ENCODE measurements around the gene ITPR1. TPM values are rescaled to one million over a fixed set of nuclear protein-coding genes. Genes with fewer than 3 reads are reported as not detected.

Gene ITPR1
- total and polyA plus RNA-seq, 2 experiments from 2014 or later = 6.8 to 21.0 TPM

GRCh38 chr3:4841776-4842440, 348.8 kb downstream of the ITPR1 start:
- no peak overlapping the region for H3K4me2 ChIP-seq
- no peak overlapping the region for H3K4me3 Mint-ChIP-seq
- no peak overlapping the region for H3K27ac ChIP-seq (ENCODE audit: low read depth)
- no peaks in the 10 kb centered on the region for H3K36me3 ChIP-seq (ENCODE audit: insufficient read depth)
- no peak overlapping the region for H2AFZ ChIP-seq
- H3F3A ChIP-seq (replicated peaks; ENCODE audit: low read depth) = no peaks in the 10 kb centered on the region
- no peaks in the 10 kb centered on the region for H3K36me3 Mint-ChIP-seq (ENCODE audit: low read depth)
- H3K27ac Mint-ChIP-seq = no peak overlapping the region
- no peak for DNase-seq (ENCODE audit: low spot score)
- peaks cover 15% of the 10 kb centered on the region; the same call in 1 of the 2 replicates for H3K4me1 ChIP-seq (ENCODE audit: insufficient read depth)
- H3K4me3 ChIP-seq = no peak overlapping the region
- H3K9me3 Mint-ChIP-seq = no peaks in the 10 kb centered on the region
- H4K20me1 ChIP-seq (replicated peaks; ENCODE audit: insufficient read depth) = no peaks in the 10 kb centered on the region
- no peaks in the 10 kb centered on the region for H3K27me3 ChIP-seq (ENCODE audit: insufficient read depth)
- peaks cover 10% of the 10 kb centered on the region; the same call in 2 of the 3 replicates for H3K4me1 Mint-ChIP-seq
- H3K79me2 ChIP-seq (replicated peaks; ENCODE audit: insufficient read depth) = no peaks in the 10 kb centered on the region
- no peaks in the 10 kb centered on the region for H3K9me2 ChIP-seq (ENCODE audit: insufficient read depth)
- ATAC-seq = no peak
- H3K27me3 Mint-ChIP-seq (ENCODE audit: insufficient read depth, low read depth, poor library complexity) = no peaks in the 10 kb centered on the region
- TF ChIP-seq JUNB (IDR thresholded peaks at IDR 0.05; ENCODE audit: unreplicated experiment) (no peak), NANOG (IDR thresholded peaks at IDR 0.05; ENCODE audit: borderline replicate concordance) (no peak), ZNF462 (CRISPR knock-in tag; IDR thresholded peaks at IDR 0.05) (no peak), STAT1 (IDR thresholded peaks at IDR 0.05; ENCODE audit: unreplicated experiment) (no peak), ZNF114 (CRISPR knock-in tag; IDR thresholded peaks at IDR 0.05) (no peak), EZH2phosphoT487 (IDR thresholded peaks at IDR 0.05; ENCODE audit: unreplicated experiment) (no peak), EZH2 (IDR thresholded peaks at IDR 0.05; ENCODE audit: low read depth, unreplicated experiment) (no peak), ZNF331 (CRISPR knock-in tag; IDR thresholded peaks at IDR 0.05; ENCODE audit: low read depth) (no peak), CREB1 (CRISPR knock-in tag; IDR thresholded peaks at IDR 0.05; ENCODE audit: low read depth) (no peak), POLR2AphosphoS5 (IDR thresholded peaks at IDR 0.05; ENCODE audit: low read depth) (no peak)
- TF ChIP-seq, protein P1, sequence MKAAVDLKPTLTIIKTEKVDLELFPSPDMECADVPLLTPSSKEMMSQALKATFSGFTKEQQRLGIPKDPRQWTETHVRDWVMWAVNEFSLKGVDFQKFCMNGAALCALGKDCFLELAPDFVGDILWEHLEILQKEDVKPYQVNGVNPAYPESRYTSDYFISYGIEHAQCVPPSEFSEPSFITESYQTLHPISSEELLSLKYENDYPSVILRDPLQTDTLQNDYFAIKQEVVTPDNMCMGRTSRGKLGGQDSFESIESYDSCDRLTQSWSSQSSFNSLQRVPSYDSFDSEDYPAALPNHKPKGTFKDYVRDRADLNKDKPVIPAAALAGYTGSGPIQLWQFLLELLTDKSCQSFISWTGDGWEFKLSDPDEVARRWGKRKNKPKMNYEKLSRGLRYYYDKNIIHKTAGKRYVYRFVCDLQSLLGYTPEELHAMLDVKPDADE (IDR thresholded peaks at IDR 0.05) = no peak
- TF ChIP-seq, protein P2, sequence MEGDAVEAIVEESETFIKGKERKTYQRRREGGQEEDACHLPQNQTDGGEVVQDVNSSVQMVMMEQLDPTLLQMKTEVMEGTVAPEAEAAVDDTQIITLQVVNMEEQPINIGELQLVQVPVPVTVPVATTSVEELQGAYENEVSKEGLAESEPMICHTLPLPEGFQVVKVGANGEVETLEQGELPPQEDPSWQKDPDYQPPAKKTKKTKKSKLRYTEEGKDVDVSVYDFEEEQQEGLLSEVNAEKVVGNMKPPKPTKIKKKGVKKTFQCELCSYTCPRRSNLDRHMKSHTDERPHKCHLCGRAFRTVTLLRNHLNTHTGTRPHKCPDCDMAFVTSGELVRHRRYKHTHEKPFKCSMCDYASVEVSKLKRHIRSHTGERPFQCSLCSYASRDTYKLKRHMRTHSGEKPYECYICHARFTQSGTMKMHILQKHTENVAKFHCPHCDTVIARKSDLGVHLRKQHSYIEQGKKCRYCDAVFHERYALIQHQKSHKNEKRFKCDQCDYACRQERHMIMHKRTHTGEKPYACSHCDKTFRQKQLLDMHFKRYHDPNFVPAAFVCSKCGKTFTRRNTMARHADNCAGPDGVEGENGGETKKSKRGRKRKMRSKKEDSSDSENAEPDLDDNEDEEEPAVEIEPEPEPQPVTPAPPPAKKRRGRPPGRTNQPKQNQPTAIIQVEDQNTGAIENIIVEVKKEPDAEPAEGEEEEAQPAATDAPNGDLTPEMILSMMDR (conservative IDR thresholded peaks at IDR 0.05; ENCODE audit: low read depth in 2 of 2) = no peak
- TF ChIP-seq, protein P3, sequence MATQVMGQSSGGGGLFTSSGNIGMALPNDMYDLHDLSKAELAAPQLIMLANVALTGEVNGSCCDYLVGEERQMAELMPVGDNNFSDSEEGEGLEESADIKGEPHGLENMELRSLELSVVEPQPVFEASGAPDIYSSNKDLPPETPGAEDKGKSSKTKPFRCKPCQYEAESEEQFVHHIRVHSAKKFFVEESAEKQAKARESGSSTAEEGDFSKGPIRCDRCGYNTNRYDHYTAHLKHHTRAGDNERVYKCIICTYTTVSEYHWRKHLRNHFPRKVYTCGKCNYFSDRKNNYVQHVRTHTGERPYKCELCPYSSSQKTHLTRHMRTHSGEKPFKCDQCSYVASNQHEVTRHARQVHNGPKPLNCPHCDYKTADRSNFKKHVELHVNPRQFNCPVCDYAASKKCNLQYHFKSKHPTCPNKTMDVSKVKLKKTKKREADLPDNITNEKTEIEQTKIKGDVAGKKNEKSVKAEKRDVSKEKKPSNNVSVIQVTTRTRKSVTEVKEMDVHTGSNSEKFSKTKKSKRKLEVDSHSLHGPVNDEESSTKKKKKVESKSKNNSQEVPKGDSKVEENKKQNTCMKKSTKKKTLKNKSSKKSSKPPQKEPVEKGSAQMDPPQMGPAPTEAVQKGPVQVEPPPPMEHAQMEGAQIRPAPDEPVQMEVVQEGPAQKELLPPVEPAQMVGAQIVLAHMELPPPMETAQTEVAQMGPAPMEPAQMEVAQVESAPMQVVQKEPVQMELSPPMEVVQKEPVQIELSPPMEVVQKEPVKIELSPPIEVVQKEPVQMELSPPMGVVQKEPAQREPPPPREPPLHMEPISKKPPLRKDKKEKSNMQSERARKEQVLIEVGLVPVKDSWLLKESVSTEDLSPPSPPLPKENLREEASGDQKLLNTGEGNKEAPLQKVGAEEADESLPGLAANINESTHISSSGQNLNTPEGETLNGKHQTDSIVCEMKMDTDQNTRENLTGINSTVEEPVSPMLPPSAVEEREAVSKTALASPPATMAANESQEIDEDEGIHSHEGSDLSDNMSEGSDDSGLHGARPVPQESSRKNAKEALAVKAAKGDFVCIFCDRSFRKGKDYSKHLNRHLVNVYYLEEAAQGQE (IDR thresholded peaks at IDR 0.05; ENCODE audit: unreplicated experiment) = no peak

Measured in GM23338 (cell line).